SK-N-SH (cell line): Measurements from ENCODE around the gene FAM50B. TPM values are rescaled to one million over a fixed set of nuclear protein-coding genes. Genes with fewer than 3 reads are reported as not detected.

Experiments used
- CHD2 ChIP-seq: fragments of 150-350 bp; IDR thresholded peaks from 2 replicates; pipeline ENCODE4 v1.6.1; 2018; ENCODE audit warnings: low read length; ENCODE audit not compliant: partially characterized antibody
- FOXJ3 ChIP-seq: sonication (generic); formaldehyde crosslinking; IDR thresholded peaks from 2 replicates; pipeline ENCODE4 v1.5.1; 2020; ENCODE audit warnings: mild to moderate bottlenecking, missing genetic modification reagents
- FOXM1 ChIP-seq: IDR thresholded peaks from 2 replicates; pipeline ENCODE4 v1.4.0; 2012; ENCODE audit warnings: low read depth, mild to moderate bottlenecking
- GABPA ChIP-seq: IDR thresholded peaks from 2 replicates; pipeline ENCODE4 v1.4.0; 2012; ENCODE audit warnings: low read depth, mild to moderate bottlenecking
- IRF3 ChIP-seq: fragments of 150-350 bp; IDR thresholded peaks from 2 replicates; pipeline ENCODE4 v1.6.1; 2016; ENCODE audit warnings: mild to moderate bottlenecking, low read depth, low read length
- MAX ChIP-seq: IDR thresholded peaks from 2 replicates; pipeline ENCODE4 v1.4.0; 2012; ENCODE audit warnings: low read depth
- MEF2A ChIP-seq: IDR thresholded peaks from 2 replicates; pipeline ENCODE4 v1.4.0; 2012; ENCODE audit warnings: low read depth, borderline replicate concordance
- NFIC ChIP-seq: IDR thresholded peaks from 2 replicates; pipeline ENCODE4 v1.4.0; 2012; ENCODE audit warnings: borderline replicate concordance
- NRF1 ChIP-seq: IDR thresholded peaks from 2 replicates; pipeline ENCODE4 v1.6.1; 2012; ENCODE audit warnings: low read depth, mild to moderate bottlenecking, low read length
- POLR2AphosphoS5 ChIP-seq: IDR thresholded peaks from 2 replicates; pipeline ENCODE4 v1.6.1; 2012; ENCODE audit warnings: low read depth, low read length
- RAD21 ChIP-seq: IDR thresholded peaks from 2 replicates; pipeline ENCODE4 v1.6.1; 2012; ENCODE audit warnings: mild to moderate bottlenecking, low read length
- TAF1 ChIP-seq: IDR thresholded peaks from 2 replicates; pipeline ENCODE4 v1.6.1; 2012; ENCODE audit warnings: low read depth, mild to moderate bottlenecking, low read length, moderate library complexity, borderline replicate concordance
- TCF12 ChIP-seq: IDR thresholded peaks from 2 replicates; pipeline ENCODE4 v1.4.0; 2012
- USF1 ChIP-seq: IDR thresholded peaks from 2 replicates; pipeline ENCODE4 v1.4.0; 2012; ENCODE audit warnings: low read depth, borderline replicate concordance
- YY1 ChIP-seq: IDR thresholded peaks from 2 replicates; pipeline ENCODE4 v1.4.0; 2012; ENCODE audit warnings: low read depth, mild to moderate bottlenecking
- polyA plus RNA-seq, 3 experiments: library from polyadenylated mRNA; depleted of rRNA; stranded (reverse); fragments of >200 nt; gene quantifications; 2 replicates each; pipeline ENCODE4 v1.2.3, GENCODE V29; 2012
- TF ChIP-seq, protein P1 (sequence below): IDR thresholded peaks from 2 replicates; pipeline ENCODE4; 2012
- TF ChIP-seq, protein P2 (sequence below): IDR thresholded peaks from 2 replicates; pipeline ENCODE4 v1.6.1; 2012; ENCODE audit warnings: mild to moderate bottlenecking, low read depth, low read length, moderate library complexity
- TF ChIP-seq, protein P3 (sequence below): fragments of 200-600 bp; sonication (generic); IDR thresholded peaks from 2 replicates; pipeline ENCODE4 v1.6.1; 2017; ENCODE audit warnings: antibody characterized with exemption, mild to moderate bottlenecking, moderate library complexity

The FAM50B gene
- polyA plus RNA-seq, 1 of the 3 experiments (the other 2 are of a cell fraction): 13.8 TPM

DNA sequence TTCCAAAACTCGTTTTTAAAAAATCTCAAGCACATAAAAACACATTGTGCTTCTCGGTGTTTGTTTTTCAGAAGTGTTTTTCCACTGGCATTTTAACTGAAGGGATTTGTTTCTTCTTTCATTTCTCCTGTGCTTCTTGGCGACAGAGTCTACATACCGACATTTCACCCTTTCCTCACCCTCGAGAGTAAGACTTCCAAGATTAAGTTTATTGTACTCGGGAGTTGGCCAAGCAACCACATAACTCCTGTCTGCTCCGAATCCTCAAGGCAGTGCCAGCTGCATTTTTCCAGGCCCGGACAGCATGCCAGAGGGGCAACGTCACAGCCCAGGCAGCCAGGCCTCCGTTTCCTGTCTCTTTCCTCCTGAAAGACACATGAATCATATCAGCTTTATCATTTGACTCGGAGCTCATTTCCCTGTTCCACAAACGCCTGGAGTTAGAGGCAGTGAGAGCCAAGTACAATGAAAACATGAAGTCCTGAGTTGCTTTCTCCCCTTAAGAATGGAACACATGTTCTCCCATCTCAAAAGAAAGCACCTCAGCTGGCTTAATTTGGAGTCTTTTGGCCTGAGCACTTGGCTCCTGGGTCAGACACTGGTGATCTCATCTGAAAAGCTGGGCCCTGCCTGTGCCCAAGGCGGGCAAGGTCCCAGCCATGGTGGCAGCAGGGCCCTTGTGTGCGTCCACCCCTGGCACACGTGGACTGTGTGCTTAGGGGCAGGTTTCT lies 23.2 kb upstream of the FAM50B start (continued):
- TF ChIP-seq FOXM1 (peak; percentile 89; the same call in 1 of the 2 replicates), TAF1 (peak; percentile 58; the same call in 1 of the 2 replicates), IRF3 (no peak), MEF2A (peak; percentile 79; the same call in 1 of the 2 replicates), TCF12 (peak; percentile 97), RAD21 (no peak), YY1 (peak; percentile 52; the same call in 1 of the 2 replicates), POLR2AphosphoS5 (peak; percentile 83), USF1 (0 out of 2 replicates have a peak, but pooled peaks have one; percentile 23), NFIC (peak; percentile 96), CHD2 (no peak), NRF1 (no peak), FOXJ3 (CRISPR knock-in tag) (no peak), MAX (peak; percentile 95), GABPA (no peak; the same call in none of the 2 replicates)
- TF ChIP-seq, protein P1, sequence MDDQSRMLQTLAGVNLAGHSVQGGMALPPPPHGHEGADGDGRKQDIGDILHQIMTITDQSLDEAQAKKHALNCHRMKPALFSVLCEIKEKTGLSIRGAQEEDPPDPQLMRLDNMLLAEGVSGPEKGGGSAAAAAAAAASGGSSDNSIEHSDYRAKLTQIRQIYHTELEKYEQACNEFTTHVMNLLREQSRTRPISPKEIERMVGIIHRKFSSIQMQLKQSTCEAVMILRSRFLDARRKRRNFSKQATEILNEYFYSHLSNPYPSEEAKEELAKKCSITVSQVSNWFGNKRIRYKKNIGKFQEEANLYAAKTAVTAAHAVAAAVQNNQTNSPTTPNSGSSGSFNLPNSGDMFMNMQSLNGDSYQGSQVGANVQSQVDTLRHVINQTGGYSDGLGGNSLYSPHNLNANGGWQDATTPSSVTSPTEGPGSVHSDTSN: peak; percentile 95
- TF ChIP-seq, protein P2, sequence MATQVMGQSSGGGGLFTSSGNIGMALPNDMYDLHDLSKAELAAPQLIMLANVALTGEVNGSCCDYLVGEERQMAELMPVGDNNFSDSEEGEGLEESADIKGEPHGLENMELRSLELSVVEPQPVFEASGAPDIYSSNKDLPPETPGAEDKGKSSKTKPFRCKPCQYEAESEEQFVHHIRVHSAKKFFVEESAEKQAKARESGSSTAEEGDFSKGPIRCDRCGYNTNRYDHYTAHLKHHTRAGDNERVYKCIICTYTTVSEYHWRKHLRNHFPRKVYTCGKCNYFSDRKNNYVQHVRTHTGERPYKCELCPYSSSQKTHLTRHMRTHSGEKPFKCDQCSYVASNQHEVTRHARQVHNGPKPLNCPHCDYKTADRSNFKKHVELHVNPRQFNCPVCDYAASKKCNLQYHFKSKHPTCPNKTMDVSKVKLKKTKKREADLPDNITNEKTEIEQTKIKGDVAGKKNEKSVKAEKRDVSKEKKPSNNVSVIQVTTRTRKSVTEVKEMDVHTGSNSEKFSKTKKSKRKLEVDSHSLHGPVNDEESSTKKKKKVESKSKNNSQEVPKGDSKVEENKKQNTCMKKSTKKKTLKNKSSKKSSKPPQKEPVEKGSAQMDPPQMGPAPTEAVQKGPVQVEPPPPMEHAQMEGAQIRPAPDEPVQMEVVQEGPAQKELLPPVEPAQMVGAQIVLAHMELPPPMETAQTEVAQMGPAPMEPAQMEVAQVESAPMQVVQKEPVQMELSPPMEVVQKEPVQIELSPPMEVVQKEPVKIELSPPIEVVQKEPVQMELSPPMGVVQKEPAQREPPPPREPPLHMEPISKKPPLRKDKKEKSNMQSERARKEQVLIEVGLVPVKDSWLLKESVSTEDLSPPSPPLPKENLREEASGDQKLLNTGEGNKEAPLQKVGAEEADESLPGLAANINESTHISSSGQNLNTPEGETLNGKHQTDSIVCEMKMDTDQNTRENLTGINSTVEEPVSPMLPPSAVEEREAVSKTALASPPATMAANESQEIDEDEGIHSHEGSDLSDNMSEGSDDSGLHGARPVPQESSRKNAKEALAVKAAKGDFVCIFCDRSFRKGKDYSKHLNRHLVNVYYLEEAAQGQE: peak; percentile 52; the same call in 1 of the 2 replicates
- TF ChIP-seq, protein P3, sequence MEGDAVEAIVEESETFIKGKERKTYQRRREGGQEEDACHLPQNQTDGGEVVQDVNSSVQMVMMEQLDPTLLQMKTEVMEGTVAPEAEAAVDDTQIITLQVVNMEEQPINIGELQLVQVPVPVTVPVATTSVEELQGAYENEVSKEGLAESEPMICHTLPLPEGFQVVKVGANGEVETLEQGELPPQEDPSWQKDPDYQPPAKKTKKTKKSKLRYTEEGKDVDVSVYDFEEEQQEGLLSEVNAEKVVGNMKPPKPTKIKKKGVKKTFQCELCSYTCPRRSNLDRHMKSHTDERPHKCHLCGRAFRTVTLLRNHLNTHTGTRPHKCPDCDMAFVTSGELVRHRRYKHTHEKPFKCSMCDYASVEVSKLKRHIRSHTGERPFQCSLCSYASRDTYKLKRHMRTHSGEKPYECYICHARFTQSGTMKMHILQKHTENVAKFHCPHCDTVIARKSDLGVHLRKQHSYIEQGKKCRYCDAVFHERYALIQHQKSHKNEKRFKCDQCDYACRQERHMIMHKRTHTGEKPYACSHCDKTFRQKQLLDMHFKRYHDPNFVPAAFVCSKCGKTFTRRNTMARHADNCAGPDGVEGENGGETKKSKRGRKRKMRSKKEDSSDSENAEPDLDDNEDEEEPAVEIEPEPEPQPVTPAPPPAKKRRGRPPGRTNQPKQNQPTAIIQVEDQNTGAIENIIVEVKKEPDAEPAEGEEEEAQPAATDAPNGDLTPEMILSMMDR: no peak
